Measurements from ENCODE around the gene RBM26. TPM values are rescaled to one million over a fixed set of nuclear protein-coding genes. Genes with fewer than 3 reads are reported as not detected.
A peak's percentile ranks its signal among the peaks of the same experiment; 100 is the strongest.
"Not testable (repeated sequence)": the region's sequence is repeated elsewhere in the genome, so short reads cannot be mapped to it uniquely, and the experiment has no call there.

The RBM26 gene
- total RNA-seq, 1 experiment from 2014 or later, result 21.8 TPM

GRCh38 chr13:79328510-79328909 is 77.5 kb downstream of the RBM26 start:
- no peak for DNase-seq (ENCODE audit: low read depth)

GRCh38 chr13:79320433-79320832 is 85.6 kb downstream of the RBM26 start:
- no peak for DNase-seq (ENCODE audit: low read depth)

GRCh38 chr13:79318664-79319063 is 87.4 kb downstream of the RBM26 start:
- DNase-seq (ENCODE audit: low read depth), result no peak

GRCh38 chr13:79317856-79318255 is 88.2 kb downstream of the RBM26 start:
- no peak for DNase-seq (ENCODE audit: low read depth)

GRCh38 chr13:79314652-79315051 is 91.4 kb downstream of the RBM26 start:
- no peak for DNase-seq (ENCODE audit: low read depth)

GRCh38 chr13:79312340-79312855 is 93.7 kb downstream of the RBM26 start:
- no peak for DNase-seq (ENCODE audit: low read depth)

- DNase-seq (ENCODE audit: low read depth), result no peak
Observed at GRCh38 chr13:79311386-79311785, 94.7 kb downstream of the RBM26 start.

- DNase-seq (ENCODE audit: low read depth), result no peak
Observed at GRCh38 chr13:79309690-79310089, 96.4 kb downstream of the RBM26 start.

- DNase-seq (ENCODE audit: low read depth), result peak; percentile 9
Observed at GRCh38 chr13:79307866-79308298, 98.2 kb downstream of the RBM26 start.

- DNase-seq (ENCODE audit: low read depth), result no peak
Observed at GRCh38 chr13:79307433-79307861, 98.6 kb downstream of the RBM26 start.

GRCh38 chr13:79306650-79307049 is 99.4 kb downstream of the RBM26 start:
- no peak for DNase-seq (ENCODE audit: low read depth)

GRCh38 chr13:79297128-79297527 is 108.9 kb downstream of the RBM26 start:
- no peak for DNase-seq (ENCODE audit: low read depth)

- peak; percentile 57 for DNase-seq (ENCODE audit: low read depth)
Observed at GRCh38 chr13:79295906-79296706, 109.9 kb downstream of the RBM26 start.

- DNase-seq (ENCODE audit: low read depth), result no peak
Observed at GRCh38 chr13:79290595-79291244, 115.3 kb downstream of the RBM26 start.

- no peak for DNase-seq (ENCODE audit: low read depth)
Observed at GRCh38 chr13:79289571-79289970, 116.5 kb downstream of the RBM26 start.

GRCh38 chr13:79287939-79288795 is 117.9 kb downstream of the RBM26 start:
- DNase-seq (ENCODE audit: low read depth), result no peak

- no peak for DNase-seq (ENCODE audit: low read depth)
Observed at GRCh38 chr13:79285159-79285558, 120.9 kb downstream of the RBM26 start.

GRCh38 chr13:79283742-79284141 is 122.3 kb downstream of the RBM26 start:
- no peak for DNase-seq (ENCODE audit: low read depth)

GRCh38 chr13:79282976-79283375 is 123.1 kb downstream of the RBM26 start:
- DNase-seq (ENCODE audit: low read depth), result peak; percentile 44

- DNase-seq (ENCODE audit: low read depth), result no peak
Observed at GRCh38 chr13:79282508-79282907, 123.5 kb downstream of the RBM26 start.

- DNase-seq (ENCODE audit: low read depth), result no peak
Observed at GRCh38 chr13:79281339-79281747, 124.7 kb downstream of the RBM26 start.

- not testable (repeated sequence) for DNase-seq (ENCODE audit: low read depth)
Observed at GRCh38 chr13:79279735-79280134, 126.3 kb downstream of the RBM26 start.

Measured in HT1080 (cell line).